SK-N-SH treated with all-trans-retinoic acid at 6 μM for 48 hours (cell line): ENCODE results near the gene FBXL5.

Experiments used
- ATAC-seq: fragments of 200-7000 bp; cut with Tn5 transposase; 3 replicates; pipeline ENCODE4 v1.9.1; 2020; ENCODE audit warnings: mild to moderate bottlenecking, moderate library complexity
- ARNTL ChIP-seq: fragments of 450-650 bp; formaldehyde crosslinking; IDR thresholded peaks from 2 replicates; pipeline ENCODE4 v1.5.0; 2020; ENCODE audit warnings: low read depth, mild to moderate bottlenecking, moderate library complexity, borderline replicate concordance
- BACH2 ChIP-seq: fragments of 250-450 bp; sonication (Bioruptor Pico); IDR thresholded peaks from 2 replicates; pipeline ENCODE4 v1.9.0; 2021; ENCODE audit warnings: mild to moderate bottlenecking, borderline replicate concordance
- CREB5 ChIP-seq: fragments of 250-450 bp; sonication (Bioruptor Pico); IDR thresholded peaks from 2 replicates; pipeline ENCODE4 v1.5.1; 2020; ENCODE audit warnings: low read depth, mild to moderate bottlenecking, moderate library complexity
- CSDC2 ChIP-seq: fragments of 250-450 bp; sonication (Bioruptor Pico); IDR thresholded peaks from 2 replicates; pipeline ENCODE4 v1.5.0; 2020; ENCODE audit warnings: mild to moderate bottlenecking, moderate library complexity
- CSRNP3 ChIP-seq: fragments of 250-450 bp; sonication (Bioruptor Pico); IDR thresholded peaks from 2 replicates; pipeline ENCODE4 v1.5.1; 2021; ENCODE audit warnings: mild to moderate bottlenecking, moderate library complexity
- ESRRG ChIP-seq: fragments of 250-450 bp; sonication (Bioruptor Pico); IDR thresholded peaks from 2 replicates; pipeline ENCODE4 v1.6.1; 2021; ENCODE audit warnings: mild to moderate bottlenecking
- GLIS3 ChIP-seq: fragments of 250-450 bp; sonication (Bioruptor Pico); IDR thresholded peaks from 2 replicates; pipeline ENCODE4 v1.5.0; 2020; ENCODE audit warnings: mild to moderate bottlenecking, moderate library complexity
- ISL1 ChIP-seq: fragments of 250-450 bp; sonication (Bioruptor Pico); IDR thresholded peaks from 2 replicates; pipeline ENCODE4 v2.1.2; 2022; ENCODE audit warnings: mild to moderate bottlenecking, moderate library complexity
- OSR1 ChIP-seq: fragments of 250-450 bp; sonication (Bioruptor Pico); IDR thresholded peaks from 2 replicates; pipeline ENCODE4 v1.8.0; 2022; ENCODE audit warnings: moderate library complexity, mild to moderate bottlenecking, inconsistent platforms
- PATZ1 ChIP-seq: fragments of 250-450 bp; sonication (Bioruptor Pico); IDR thresholded peaks from 2 replicates; pipeline ENCODE4 v1.8.0; 2020; ENCODE audit warnings: mild to moderate bottlenecking, moderate library complexity, borderline replicate concordance
- POU6F1 ChIP-seq: fragments of 250-450 bp; sonication (Bioruptor Pico); IDR thresholded peaks from 2 replicates; pipeline ENCODE4 v1.8.0; 2021; ENCODE audit warnings: low read depth, mild to moderate bottlenecking, moderate library complexity, borderline replicate concordance
- PPARA ChIP-seq: fragments of 250-450 bp; sonication (Bioruptor Pico); IDR thresholded peaks from 2 replicates; pipeline ENCODE4 v1.5.0; 2020; ENCODE audit warnings: mild to moderate bottlenecking, borderline replicate concordance
- RARB ChIP-seq: fragments of 250-450 bp; sonication (Bioruptor Pico); IDR thresholded peaks from 2 replicates; pipeline ENCODE4 v1.8.0; 2021; ENCODE audit warnings: mild to moderate bottlenecking, moderate library complexity
- SNAI2 ChIP-seq: fragments of 250-450 bp; sonication (Bioruptor Pico); IDR thresholded peaks from 2 replicates; pipeline ENCODE4 v1.5.0; 2020; ENCODE audit warnings: mild to moderate bottlenecking, moderate library complexity
- TCF4 ChIP-seq: fragments of 250-450 bp; sonication (Bioruptor Pico); IDR thresholded peaks from 2 replicates; pipeline ENCODE4 v1.8.0; 2021; ENCODE audit warnings: mild to moderate bottlenecking, moderate library complexity, borderline replicate concordance
- TOX ChIP-seq: fragments of 250-450 bp; sonication (Bioruptor Pico); IDR thresholded peaks from 2 replicates; pipeline ENCODE4 v1.8.0; 2021; ENCODE audit warnings: mild to moderate bottlenecking, moderate library complexity, borderline replicate concordance
- TSHZ2 ChIP-seq: fragments of 250-450 bp; sonication (Bioruptor Pico); IDR thresholded peaks from 2 replicates; pipeline ENCODE4 v1.5.0; 2020; ENCODE audit warnings: mild to moderate bottlenecking, moderate library complexity
- ZC3H10 ChIP-seq: fragments of 250-450 bp; sonication (Bioruptor Pico); IDR thresholded peaks from 2 replicates; pipeline ENCODE4 v1.5.1; 2021; ENCODE audit warnings: mild to moderate bottlenecking, moderate library complexity
- ZFP3 ChIP-seq: fragments of 250-450 bp; sonication (Bioruptor Pico); IDR thresholded peaks from 2 replicates; pipeline ENCODE4 v1.5.0; 2020; ENCODE audit warnings: mild to moderate bottlenecking, moderate library complexity
- ZFP30 ChIP-seq: fragments of 450-650 bp; formaldehyde crosslinking; IDR thresholded peaks from 2 replicates; pipeline ENCODE4 v1.5.0; 2022; ENCODE audit warnings: mild to moderate bottlenecking, moderate library complexity
- ZNF565 ChIP-seq: fragments of 450-650 bp; formaldehyde crosslinking; conservative IDR thresholded peaks from 2 replicates; pipeline ENCODE4 v1.5.0; 2020; ENCODE audit warnings: low read depth, mild to moderate bottlenecking, moderate library complexity
- ZNF70 ChIP-seq: fragments of 450-650 bp; formaldehyde crosslinking; IDR thresholded peaks from 2 replicates; pipeline ENCODE4 v1.5.0; 2020; ENCODE audit warnings: mild to moderate bottlenecking, moderate library complexity
- ZNF8 ChIP-seq: fragments of 450-650 bp; formaldehyde crosslinking; IDR thresholded peaks from 2 replicates; pipeline ENCODE4 v1.5.0; 2020; ENCODE audit warnings: mild to moderate bottlenecking, moderate library complexity

The FBXL5 gene

GRCh38 chr4:15652191-15652590 lies 3.0 kb downstream of the FBXL5 start (continued):
- no peak for TF ChIP-seq POU6F1
- TF ChIP-seq SNAI2: no peak
- TF ChIP-seq ARNTL (CRISPR knock-in tag): no peak
- TF ChIP-seq ZNF565 (CRISPR knock-in tag): no peak
- no peak for TF ChIP-seq CSRNP3 (CRISPR knock-in tag)
- TF ChIP-seq CREB5: no peak
- TF ChIP-seq ZNF8 (CRISPR knock-in tag): no peak
- no peak for TF ChIP-seq PPARA (CRISPR knock-in tag)

- TF ChIP-seq ZFP30 (CRISPR knock-in tag) (no peak), ZFP3 (CRISPR knock-in tag) (no peak), POU6F1 (no peak), TSHZ2 (CRISPR knock-in tag) (no peak), RARB (CRISPR knock-in tag) (no peak), SNAI2 (no peak), ZNF8 (CRISPR knock-in tag) (no peak), CSDC2 (CRISPR knock-in tag) (no peak), PATZ1 (CRISPR knock-in tag) (no peak), OSR1 (CRISPR knock-in tag) (no peak)
- TF ChIP-seq, all 23 proteins: peak for 0
- ATAC-seq: no peak
These were observed 3.5 kb downstream of the FBXL5 start for GRCh38 chr4:15651676-15652075.

GRCh38 chr4:15649914-15650545 lies 5.1 kb downstream of the FBXL5 start:
- ATAC-seq: peak; percentile 32
- TF ChIP-seq CSRNP3 (CRISPR knock-in tag) (no peak), ISL1 (CRISPR knock-in tag) (no peak), CSDC2 (CRISPR knock-in tag) (no peak), GLIS3 (CRISPR knock-in tag) (no peak), RARB (CRISPR knock-in tag) (no peak), ZFP3 (CRISPR knock-in tag) (no peak), TCF4 (CRISPR knock-in tag) (no peak), SNAI2 (no peak), ZFP30 (CRISPR knock-in tag) (no peak), BACH2 (CRISPR knock-in tag) (no peak), ESRRG (CRISPR knock-in tag) (no peak), ZC3H10 (CRISPR knock-in tag) (no peak), PPARA (CRISPR knock-in tag) (no peak), ARNTL (CRISPR knock-in tag) (no peak), ZNF70 (CRISPR knock-in tag) (no peak), CREB5 (no peak), TOX (CRISPR knock-in tag) (no peak)
